ENCODE data around the gene SPOCK1.

SPOCK1 gene

GRCh38 chr5:137148159-137148558, 351.0 kb downstream of the SPOCK1 start:
- Histone ChIP-seq H3K9ac (ENCODE audit: low read depth, low read length) (no peak overlapping the region; the same call in 1 of the 2 replicates), H3K27ac (ENCODE audit: low read depth, low read length) (no peak overlapping the region), H3K9me3 (ENCODE audit: insufficient read depth, low read depth, low read length) (no peaks in the 10 kb centered on the region), H3K4me3 (ENCODE audit: low read length) (no peak overlapping the region), H3K36me3 (ENCODE audit: insufficient read depth, low read length) (no peaks in the 10 kb centered on the region), H3K27me3 (ENCODE audit: insufficient read depth, low read length) (peaks cover 12% of the 10 kb centered on the region; the same call in 1 of the 2 replicates), H3K4me1 (ENCODE audit: insufficient read depth, low read length) (peaks cover 18% of the 10 kb centered on the region)
- WGBS = 78% methylated on average over 1 of the region's 1 CpG

GRCh38 chr5:137147346-137147745, 351.8 kb downstream of the SPOCK1 start:
- H3K4me3 ChIP-seq (ENCODE audit: low read length) = no peak overlapping the region
- H3K27ac ChIP-seq (ENCODE audit: low read depth, low read length) = no peak overlapping the region
- 81% methylated on average over 4 of the region's 5 CpGs for WGBS
- peaks cover 6% of the 10 kb centered on the region; the same call in 1 of the 2 replicates for H3K27me3 ChIP-seq (ENCODE audit: insufficient read depth, low read length)
- no peak overlapping the region for H3K9ac ChIP-seq (ENCODE audit: low read depth, low read length)
- no peaks in the 10 kb centered on the region for H3K36me3 ChIP-seq (ENCODE audit: insufficient read depth, low read length)
- peaks cover 18% of the 10 kb centered on the region for H3K4me1 ChIP-seq (ENCODE audit: insufficient read depth, low read length)
- no peaks in the 10 kb centered on the region for H3K9me3 ChIP-seq (ENCODE audit: insufficient read depth, low read depth, low read length)

- Histone ChIP-seq H3K9ac (ENCODE audit: low read depth, low read length) (no peak overlapping the region; the same call in 1 of the 2 replicates), H3K27ac (ENCODE audit: low read depth, low read length) (peak overlapping the region; percentile 14; the same call in 1 of the 2 replicates), H3K4me1 (ENCODE audit: insufficient read depth, low read length) (peaks cover 18% of the 10 kb centered on the region), H3K27me3 (ENCODE audit: insufficient read depth, low read length) (no peaks in the 10 kb centered on the region), H3K36me3 (ENCODE audit: insufficient read depth, low read length) (no peaks in the 10 kb centered on the region), H3K9me3 (ENCODE audit: insufficient read depth, low read depth, low read length) (no peaks in the 10 kb centered on the region), H3K4me3 (ENCODE audit: low read length) (no peak overlapping the region)
- 64% methylated on average over 8 of the region's 8 CpGs for WGBS
Observed at GRCh38 chr5:137146402-137146890, 352.7 kb downstream of the SPOCK1 start.

GRCh38 chr5:137145721-137146120, 353.4 kb downstream of the SPOCK1 start:
- Histone ChIP-seq H3K27me3 (ENCODE audit: insufficient read depth, low read length) (no peaks in the 10 kb centered on the region), H3K27ac (ENCODE audit: low read depth, low read length) (no peak overlapping the region), H3K4me3 (ENCODE audit: low read length) (no peak overlapping the region), H3K9me3 (ENCODE audit: insufficient read depth, low read depth, low read length) (no peaks in the 10 kb centered on the region), H3K36me3 (ENCODE audit: insufficient read depth, low read length) (no peaks in the 10 kb centered on the region), H3K4me1 (ENCODE audit: insufficient read depth, low read length) (peaks cover 18% of the 10 kb centered on the region), H3K9ac (ENCODE audit: low read depth, low read length) (no peak overlapping the region)
- WGBS = 71% methylated on average over 2 of the region's 2 CpGs

GRCh38 chr5:137144656-137145055, 354.5 kb downstream of the SPOCK1 start:
- WGBS = 80% methylated on average over 4 of the region's 4 CpGs

GRCh38 chr5:137142764-137143605, 356.1 kb downstream of the SPOCK1 start:
- Histone ChIP-seq H3K9ac (ENCODE audit: low read depth, low read length) (no peak overlapping the region), H3K27ac (ENCODE audit: low read depth, low read length) (no peak overlapping the region), H3K36me3 (ENCODE audit: insufficient read depth, low read length) (no peaks in the 10 kb centered on the region), H3K4me1 (ENCODE audit: insufficient read depth, low read length) (peaks cover 22% of the 10 kb centered on the region), H3K4me3 (ENCODE audit: low read length) (no peak overlapping the region), H3K27me3 (ENCODE audit: insufficient read depth, low read length) (no peaks in the 10 kb centered on the region), H3K9me3 (ENCODE audit: insufficient read depth, low read depth, low read length) (no peaks in the 10 kb centered on the region)
- WGBS = 94% methylated on average over 7 of the region's 7 CpGs

More at GRCh38 chr5:137144656-137145055, 354.5 kb downstream of the SPOCK1 start:
- Histone ChIP-seq H3K27me3 (ENCODE audit: insufficient read depth, low read length) (no peaks in the 10 kb centered on the region), H3K4me3 (ENCODE audit: low read length) (no peak overlapping the region), H3K36me3 (ENCODE audit: insufficient read depth, low read length) (no peaks in the 10 kb centered on the region), H3K4me1 (ENCODE audit: insufficient read depth, low read length) (peaks cover 18% of the 10 kb centered on the region), H3K9ac (ENCODE audit: low read depth, low read length) (no peak overlapping the region), H3K27ac (ENCODE audit: low read depth, low read length) (no peak overlapping the region), H3K9me3 (ENCODE audit: insufficient read depth, low read depth, low read length) (no peaks in the 10 kb centered on the region)

- no peak overlapping the region for H3K27ac ChIP-seq (ENCODE audit: low read depth, low read length)
- 88% methylated on average over 3 of the region's 3 CpGs for WGBS
- H3K27me3 ChIP-seq (ENCODE audit: insufficient read depth, low read length) = no peaks in the 10 kb centered on the region
Observed at GRCh38 chr5:137142346-137142745, 356.8 kb downstream of the SPOCK1 start.

GRCh38 chr5:137141779-137142178, 357.3 kb downstream of the SPOCK1 start:
- H3K27ac ChIP-seq (ENCODE audit: low read depth, low read length) = no peak overlapping the region
- no peaks in the 10 kb centered on the region for H3K9me3 ChIP-seq (ENCODE audit: insufficient read depth, low read depth, low read length)
- no peak overlapping the region for H3K9ac ChIP-seq (ENCODE audit: low read depth, low read length)
- H3K4me1 ChIP-seq (ENCODE audit: insufficient read depth, low read length) = peaks cover 19% of the 10 kb centered on the region
- H3K36me3 ChIP-seq (ENCODE audit: insufficient read depth, low read length) = no peaks in the 10 kb centered on the region
- WGBS = 78% methylated on average over 3 of the region's 3 CpGs
- H3K4me3 ChIP-seq (ENCODE audit: low read length) = no peak overlapping the region
- H3K27me3 ChIP-seq (ENCODE audit: insufficient read depth, low read length) = no peaks in the 10 kb centered on the region

More at GRCh38 chr5:137142346-137142745, 356.8 kb downstream of the SPOCK1 start:
- peaks cover 20% of the 10 kb centered on the region for H3K4me1 ChIP-seq (ENCODE audit: insufficient read depth, low read length)
- no peak overlapping the region for H3K9ac ChIP-seq (ENCODE audit: low read depth, low read length)
- H3K9me3 ChIP-seq (ENCODE audit: insufficient read depth, low read depth, low read length) = no peaks in the 10 kb centered on the region
- no peak overlapping the region for H3K4me3 ChIP-seq (ENCODE audit: low read length)
- H3K36me3 ChIP-seq (ENCODE audit: insufficient read depth, low read length) = no peaks in the 10 kb centered on the region

- Histone ChIP-seq H3K27me3 (ENCODE audit: insufficient read depth, low read length) (no peaks in the 10 kb centered on the region), H3K4me3 (ENCODE audit: low read length) (no peak overlapping the region), H3K27ac (ENCODE audit: low read depth, low read length) (no peak overlapping the region), H3K9ac (ENCODE audit: low read depth, low read length) (no peak overlapping the region), H3K9me3 (ENCODE audit: insufficient read depth, low read depth, low read length) (no peaks in the 10 kb centered on the region), H3K36me3 (ENCODE audit: insufficient read depth, low read length) (no peaks in the 10 kb centered on the region), H3K4me1 (ENCODE audit: insufficient read depth, low read length) (peaks cover 8% of the 10 kb centered on the region; the same call in 1 of the 2 replicates)
- WGBS = 76% methylated on average over 3 of the region's 3 CpGs
Observed at GRCh38 chr5:137136991-137137632, 362.0 kb downstream of the SPOCK1 start.

- no peak overlapping the region for H3K4me3 ChIP-seq (ENCODE audit: low read length)
- no peaks in the 10 kb centered on the region for H3K36me3 ChIP-seq (ENCODE audit: insufficient read depth, low read length)
- H3K27ac ChIP-seq (ENCODE audit: low read depth, low read length) = no peak overlapping the region
- H3K9ac ChIP-seq (ENCODE audit: low read depth, low read length) = no peak overlapping the region
- no peaks in the 10 kb centered on the region for H3K9me3 ChIP-seq (ENCODE audit: insufficient read depth, low read depth, low read length)
- H3K27me3 ChIP-seq (ENCODE audit: insufficient read depth, low read length) = no peaks in the 10 kb centered on the region
- 87% methylated on average over 7 of the region's 7 CpGs for WGBS
- peaks cover 8% of the 10 kb centered on the region; the same call in 1 of the 2 replicates for H3K4me1 ChIP-seq (ENCODE audit: insufficient read depth, low read length)
Observed at GRCh38 chr5:137134920-137135532, 364.1 kb downstream of the SPOCK1 start.
